ENCODE data around the gene STK11.

STK11 gene, protein sequence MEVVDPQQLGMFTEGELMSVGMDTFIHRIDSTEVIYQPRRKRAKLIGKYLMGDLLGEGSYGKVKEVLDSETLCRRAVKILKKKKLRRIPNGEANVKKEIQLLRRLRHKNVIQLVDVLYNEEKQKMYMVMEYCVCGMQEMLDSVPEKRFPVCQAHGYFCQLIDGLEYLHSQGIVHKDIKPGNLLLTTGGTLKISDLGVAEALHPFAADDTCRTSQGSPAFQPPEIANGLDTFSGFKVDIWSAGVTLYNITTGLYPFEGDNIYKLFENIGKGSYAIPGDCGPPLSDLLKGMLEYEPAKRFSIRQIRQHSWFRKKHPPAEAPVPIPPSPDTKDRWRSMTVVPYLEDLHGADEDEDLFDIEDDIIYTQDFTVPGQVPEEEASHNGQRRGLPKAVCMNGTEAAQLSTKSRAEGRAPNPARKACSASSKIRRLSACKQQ

GRCh38 chr19:1205114-1206099 is at the start of gene STK11:
TSS of gene STK11 (plus strand) at chr19:1205778. CDS start at chr19:1206914, 1,136 bp downstream.
- DNase-seq = peak; percentile 86

- DNase-seq = no peak
These were observed 49.2 kb upstream of the STK11 start for GRCh38 chr19:1156305-1156801.

- DNase-seq = no peak
These were observed 48.6 kb upstream of the STK11 start for GRCh38 chr19:1156830-1157615.

GRCh38 chr19:1157931-1158884 is 47.4 kb upstream of the STK11 start:
- DNase-seq = no peak

GRCh38 chr19:1158885-1159448 is 46.6 kb upstream of the STK11 start:
- DNase-seq = no peak

- DNase-seq = no peak
These were observed 45.5 kb upstream of the STK11 start for GRCh38 chr19:1159864-1160595.

DNA sequence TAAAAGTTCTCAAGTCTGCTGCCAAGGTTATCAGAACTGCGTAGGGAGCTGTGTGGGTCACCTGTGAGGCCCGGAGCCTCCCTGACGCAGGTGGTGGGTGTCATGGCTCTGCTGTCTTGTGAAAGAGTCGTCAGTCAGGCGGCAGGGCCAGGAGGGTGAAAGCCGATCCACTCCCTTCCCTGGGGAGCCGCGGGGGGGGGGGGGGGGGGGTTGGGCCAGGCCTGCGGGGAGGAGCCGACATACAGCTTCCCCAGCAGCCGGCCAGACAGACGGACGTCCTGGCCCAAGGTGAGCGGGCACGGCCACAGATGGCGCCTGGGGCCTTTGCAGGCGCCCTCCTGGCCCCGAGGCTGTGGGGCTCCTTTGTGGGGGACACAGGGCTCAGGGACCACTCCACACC is 43.9 kb upstream of the STK11 start:
- DNase-seq = no peak

DNA sequence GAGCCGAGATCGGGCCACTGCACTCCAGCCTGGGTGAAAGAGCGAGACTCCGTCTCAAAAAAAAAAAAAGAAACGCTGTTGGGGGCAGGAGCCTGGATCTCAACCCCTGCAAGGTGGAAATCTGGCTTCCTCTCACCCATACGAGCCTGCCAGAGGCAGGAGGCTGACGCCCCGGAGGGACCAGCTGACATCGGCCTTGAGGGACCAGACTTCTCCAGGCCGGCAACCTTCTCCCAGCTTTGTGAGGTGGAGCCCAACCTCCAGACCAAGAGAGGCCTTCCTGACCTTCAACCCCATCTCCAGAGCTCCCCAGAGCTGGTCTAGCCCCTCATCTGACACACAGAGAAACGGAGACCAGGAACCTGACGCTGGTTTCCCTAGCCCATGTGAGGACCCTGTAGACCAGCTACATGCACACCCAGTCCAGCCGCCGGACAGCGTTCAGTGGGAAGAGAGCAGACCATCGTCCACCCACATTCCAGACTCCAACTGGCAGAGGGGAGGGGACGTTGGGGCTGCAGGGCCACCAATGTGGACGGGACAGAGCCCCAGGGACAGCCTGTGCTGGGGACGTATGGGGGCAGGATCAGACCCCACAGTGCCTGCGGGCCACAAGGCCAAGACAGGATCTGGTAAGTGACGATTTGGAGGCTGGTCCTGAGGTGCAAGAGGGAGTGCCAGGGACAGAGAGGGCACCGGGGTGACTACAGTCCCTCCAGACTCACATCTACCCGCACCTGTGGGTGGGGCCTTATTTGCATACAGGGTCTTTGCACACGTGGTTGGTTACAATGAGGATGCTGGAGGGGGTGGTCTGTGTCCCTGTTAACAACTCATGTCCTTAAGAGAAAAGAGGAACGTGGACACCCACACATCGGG is 42.9 kb upstream of the STK11 start:
- DNase-seq = no peak

DNA sequence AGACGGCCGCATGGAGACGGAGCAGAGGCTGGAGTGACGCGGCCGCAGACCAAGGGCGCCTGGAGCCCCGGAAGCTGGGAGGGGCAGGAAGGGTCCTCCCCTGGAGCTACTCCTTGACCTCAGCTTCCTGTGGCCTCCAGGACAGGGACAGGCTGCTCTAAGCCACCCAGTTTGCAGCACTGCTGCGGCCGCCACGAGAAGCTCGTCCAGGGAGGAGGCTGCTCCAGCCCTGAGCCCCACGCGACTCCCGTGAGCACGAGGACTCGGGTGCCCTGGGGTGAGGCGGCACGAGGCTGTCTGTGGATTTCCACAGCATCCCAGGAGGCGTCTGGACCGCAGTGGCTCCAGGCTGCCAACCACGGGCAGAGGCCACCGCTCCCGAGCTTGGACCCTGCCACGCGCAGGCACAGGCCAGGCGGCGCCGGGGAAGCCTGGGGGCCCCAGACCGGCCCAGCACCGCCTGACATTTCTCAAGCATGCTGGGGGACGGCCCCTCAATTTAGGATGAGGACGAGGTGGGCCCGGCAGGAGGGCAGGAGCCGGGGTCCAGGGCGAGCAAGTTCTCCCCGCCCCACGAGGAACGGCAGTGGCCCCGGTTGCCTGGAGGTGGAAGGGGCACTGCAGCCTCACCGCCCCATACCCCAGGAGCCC is 42.2 kb upstream of the STK11 start:
- no peak for DNase-seq

DNA sequence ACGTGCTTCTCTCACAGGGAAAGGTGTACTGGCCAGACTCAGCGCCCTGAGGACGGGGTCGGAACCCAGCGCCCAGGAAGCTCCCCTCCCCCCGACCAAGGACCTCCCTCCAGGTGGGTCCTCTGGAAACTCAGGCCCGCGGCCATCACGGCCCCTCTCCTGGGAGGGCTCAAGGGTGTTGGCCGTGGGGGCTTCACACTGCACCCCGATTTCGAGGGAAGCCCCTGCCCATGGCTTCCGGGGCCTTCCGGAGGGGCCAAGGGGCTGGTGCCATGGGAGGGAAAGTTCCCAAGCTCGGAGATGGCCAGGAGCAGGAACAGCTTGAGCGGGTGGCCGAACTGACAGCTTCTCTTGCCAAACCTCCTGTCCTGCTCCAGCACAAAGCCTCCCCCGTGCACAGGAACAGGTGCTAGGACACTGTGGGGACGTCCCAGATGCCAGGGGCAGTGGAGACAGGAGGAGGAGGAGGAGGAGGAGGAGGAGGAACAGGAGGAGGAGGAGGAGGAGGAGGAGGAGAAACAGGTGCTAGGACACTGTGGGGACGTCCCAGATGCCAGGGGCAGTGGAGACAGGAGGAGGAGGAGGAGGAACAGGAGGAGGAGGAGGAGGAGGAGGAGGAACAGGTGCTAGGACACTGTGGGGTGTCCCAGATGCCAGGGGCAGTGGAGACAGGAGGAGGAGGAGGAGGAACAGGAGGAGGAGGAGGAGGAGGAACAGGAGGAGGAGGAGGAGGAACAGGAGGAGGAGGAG is 41.5 kb upstream of the STK11 start:
- no peak for DNase-seq

DNA sequence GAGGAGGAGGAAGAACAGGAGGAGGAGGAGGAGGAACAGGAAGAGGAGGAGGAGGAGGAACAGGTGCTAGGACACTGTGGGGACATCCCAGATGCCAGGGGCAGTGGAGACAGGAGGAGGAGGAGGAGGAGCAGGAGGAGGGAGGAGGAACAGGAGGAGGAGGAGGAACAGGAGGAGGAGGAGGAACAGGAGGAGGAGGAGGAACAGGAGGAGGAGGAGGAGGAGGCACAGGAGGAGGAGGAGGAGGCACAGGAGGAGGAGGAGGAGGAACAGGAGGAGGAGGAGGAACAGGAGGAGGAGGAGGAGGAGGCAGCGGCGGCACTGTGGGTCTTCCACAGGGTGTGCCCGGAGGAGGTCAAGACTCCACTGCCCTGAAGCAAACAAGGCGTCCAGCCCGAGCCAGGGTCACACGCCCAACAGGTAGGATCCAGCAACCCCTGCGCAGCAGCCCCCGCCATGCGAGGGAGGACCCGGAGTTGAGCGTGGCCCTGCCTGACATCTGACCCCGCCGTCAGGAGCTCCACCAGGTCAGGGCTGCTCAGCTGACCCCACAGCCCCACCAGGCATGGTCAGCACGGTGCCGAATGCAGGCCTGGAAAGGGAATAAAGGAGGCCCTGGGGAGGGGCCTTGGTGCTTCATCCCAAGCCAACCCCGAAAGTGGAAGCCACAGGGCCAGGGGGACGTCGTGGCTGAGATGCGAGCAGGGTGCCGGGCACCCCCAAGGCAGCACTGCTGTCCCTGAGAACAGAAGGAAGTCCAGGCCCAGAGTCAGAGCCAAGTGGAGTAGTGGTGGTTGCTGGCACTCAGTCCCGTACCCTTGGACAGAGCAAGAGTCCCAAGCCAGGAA is 40.7 kb upstream of the STK11 start:
- no peak for DNase-seq

DNA sequence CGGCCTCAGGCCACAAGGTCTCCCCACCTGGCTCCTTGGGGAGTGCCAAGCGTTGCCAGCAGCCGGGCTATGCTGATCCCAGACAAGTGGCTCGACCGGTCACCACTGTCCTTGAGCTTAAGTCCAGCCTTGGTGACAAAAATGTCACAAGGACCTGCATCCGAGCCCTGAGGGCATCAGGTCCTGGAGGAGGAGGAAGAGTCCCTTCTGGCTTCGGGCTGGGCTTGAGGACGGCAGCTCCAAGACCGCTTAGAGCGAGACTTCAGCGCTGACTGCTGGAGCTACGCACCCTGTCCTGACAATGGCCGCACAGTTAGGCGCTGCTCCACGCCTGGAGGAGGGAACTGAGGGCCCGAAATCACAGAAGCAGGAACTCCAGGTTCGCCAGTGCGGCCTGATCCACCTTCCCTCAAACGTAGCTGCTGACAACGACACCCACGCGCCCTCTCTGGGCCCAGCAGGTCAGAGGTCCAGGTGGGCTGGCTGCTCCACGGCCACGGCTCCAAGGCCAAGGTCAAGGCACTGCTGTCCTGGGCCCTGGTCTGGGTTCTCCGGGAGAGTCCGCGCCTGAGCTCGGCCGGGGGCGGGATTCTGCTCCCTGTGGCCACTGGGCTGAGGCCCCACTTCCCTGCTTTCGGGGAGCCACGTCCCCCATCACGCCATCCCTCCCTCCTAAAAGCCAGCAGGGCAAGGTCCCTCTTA is 38.6 kb upstream of the STK11 start:
- DNase-seq = no peak

DNA sequence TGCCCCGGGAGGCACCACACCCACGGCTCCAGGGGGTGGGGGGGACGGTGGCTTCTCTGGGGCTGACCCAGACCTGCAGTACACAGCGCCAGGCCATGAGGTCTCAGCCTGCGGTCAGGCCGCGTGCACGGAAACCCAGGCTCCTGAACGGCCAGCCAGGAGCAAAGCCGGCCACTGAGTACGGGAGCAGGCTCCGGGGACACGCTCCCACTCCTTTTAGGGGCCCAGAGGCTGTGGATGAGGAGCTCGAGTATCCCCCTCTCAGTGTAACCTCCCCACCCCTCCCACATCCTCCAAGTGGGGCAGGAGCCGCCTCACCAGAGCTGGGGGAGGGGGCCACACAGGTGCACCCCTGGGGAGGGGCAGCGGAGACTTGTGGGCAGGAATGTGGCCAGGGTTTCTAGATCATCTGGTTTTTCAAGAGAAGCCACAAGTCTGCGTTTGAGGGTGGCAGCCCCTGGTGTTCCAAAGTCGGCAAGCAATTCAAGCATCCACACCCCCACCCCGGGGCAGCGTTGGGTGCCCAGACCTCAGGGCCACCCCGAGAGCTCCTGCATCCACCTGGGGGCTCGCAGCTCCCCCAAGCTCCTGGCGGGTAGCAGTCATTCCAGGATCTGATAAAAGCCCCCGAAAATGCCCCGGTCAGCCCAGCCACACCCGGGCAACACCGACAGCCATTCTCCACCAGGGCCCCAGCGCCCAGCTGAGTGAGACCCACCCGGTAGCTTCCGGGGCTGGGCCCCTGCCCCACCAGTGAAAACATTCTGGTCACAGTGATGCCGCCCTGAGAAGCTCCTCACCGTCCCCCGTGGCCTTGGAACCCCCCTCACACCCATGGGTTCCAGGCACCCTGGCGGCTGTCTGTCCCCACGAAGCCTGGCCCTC is 37.6 kb upstream of the STK11 start:
- no peak for DNase-seq

DNA sequence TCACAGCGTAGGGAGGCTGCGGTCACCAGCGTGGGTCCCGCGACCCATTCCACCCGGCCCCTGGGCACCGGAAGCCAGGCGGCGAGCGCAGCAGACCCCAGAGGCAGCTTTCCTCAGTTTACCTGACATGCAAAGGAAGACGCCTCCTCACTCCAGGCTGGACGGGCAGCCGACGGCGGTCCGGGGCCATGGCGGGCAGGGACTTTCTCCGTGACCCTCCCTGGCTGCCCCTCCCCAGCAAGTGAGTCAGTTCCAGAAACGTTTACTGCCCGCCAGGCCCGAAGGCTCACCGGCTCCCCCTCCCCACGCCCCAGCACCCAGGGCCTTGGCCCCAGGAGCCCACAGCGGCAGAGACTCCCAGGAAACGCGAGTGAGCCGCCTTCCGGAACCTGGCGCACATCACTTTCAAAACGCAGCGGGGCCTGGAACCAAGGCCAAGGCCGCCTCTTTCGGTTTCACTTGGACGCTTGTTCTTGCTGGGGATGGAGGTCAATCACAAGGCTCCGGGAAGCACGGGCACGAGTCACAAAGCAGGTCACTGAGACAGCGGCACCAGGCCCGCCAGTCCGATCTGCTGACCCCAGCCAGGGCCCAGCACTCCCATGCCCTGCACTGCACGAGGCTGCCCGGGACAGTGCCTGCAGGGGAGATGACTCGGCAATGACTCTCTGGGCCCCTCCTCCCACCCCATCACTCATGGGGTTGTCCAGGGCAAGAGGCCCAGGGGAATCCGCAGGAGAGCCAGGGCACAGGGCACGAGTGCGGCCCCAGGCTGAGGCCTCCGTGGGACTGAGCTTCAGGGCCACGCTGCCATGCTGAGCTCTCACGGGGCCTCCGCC is 36.8 kb upstream of the STK11 start:
- no peak for DNase-seq
